HG03280 (cell line): ENCODE results near the gene FN1.
"Not testable (repeated sequence)": the region's sequence is repeated elsewhere in the genome, so short reads cannot be mapped to it uniquely, and the experiment has no call there.

ENCODE experiments used
- ATAC-seq: cut with Tn5 transposase; IDR thresholded peaks from one replicate; pipeline ENCODE4 v1.9.1; 2021; ENCODE audit warnings: mild to moderate bottlenecking, moderate library complexity; ENCODE audit not compliant: unreplicated experiment

The FN1 gene

DNA sequence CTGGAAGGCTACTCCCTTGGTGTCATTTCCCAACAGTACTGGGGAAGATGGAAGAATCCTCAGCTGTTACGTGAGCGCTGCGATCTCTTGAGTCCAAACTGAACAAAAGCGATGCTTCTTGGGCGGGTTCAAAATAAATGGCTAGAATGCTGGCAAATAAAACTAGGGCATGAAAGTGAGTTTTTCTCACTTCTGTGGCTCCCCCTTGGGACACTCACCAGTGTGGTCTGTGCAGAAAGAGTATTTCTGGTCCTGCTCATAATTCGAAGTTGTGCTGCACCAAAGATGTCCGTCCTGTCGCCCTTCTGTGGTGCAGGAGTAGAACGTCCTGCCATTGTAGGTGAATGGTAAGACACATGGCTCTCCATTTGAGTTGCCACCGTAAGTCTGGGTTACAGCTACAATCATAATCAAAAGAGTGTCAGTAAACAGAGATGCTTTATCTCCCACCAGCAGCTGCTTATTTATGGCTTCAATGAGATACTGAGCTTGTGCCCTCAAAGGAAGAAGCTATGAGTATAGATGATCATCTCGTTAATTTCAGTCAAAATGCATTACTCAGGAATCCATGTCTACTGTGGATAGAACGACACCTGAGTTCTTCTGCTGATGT lies 11.8 kb downstream of the FN1 start:
- ATAC-seq, result no peak

DNA sequence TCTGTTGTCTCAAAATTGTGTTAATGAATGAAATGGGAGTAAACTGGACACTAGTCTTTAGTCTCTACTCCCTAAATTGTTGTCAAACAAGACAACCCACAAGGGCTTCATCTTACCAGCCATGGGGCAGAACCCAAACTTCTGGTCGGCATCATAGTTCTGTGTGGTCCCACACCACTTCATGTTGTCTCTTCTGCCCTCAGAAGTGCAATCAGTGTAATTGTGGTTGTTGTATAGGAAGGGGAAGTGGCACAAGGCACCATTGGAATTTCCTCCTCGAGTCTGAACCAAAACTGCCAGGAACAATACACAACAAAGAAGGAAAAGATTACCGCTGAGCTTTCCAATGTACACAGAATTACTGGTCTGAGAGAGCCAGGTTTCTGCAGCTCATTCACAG lies 12.6 kb downstream of the FN1 start:
- ATAC-seq, result no peak

DNA sequence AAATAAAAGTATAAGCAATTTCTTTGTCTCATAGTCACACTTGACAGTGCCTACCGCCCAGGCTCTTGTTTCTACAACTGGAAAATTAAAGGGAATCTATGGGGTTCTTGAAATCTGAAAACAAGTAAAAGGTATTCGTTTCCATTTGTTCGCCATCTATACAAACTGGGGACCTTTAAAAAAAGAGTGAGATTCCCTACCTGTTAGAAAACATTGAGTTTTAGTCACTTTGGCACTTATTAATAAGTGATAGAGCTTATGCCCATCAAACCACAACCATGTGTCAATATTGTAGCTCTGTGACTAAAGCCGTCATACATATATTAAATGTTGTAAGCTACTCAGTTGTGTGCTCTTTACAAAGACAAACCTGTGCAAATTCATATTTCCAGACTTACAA lies 13.2 kb downstream of the FN1 start:
- no peak for ATAC-seq

DNA sequence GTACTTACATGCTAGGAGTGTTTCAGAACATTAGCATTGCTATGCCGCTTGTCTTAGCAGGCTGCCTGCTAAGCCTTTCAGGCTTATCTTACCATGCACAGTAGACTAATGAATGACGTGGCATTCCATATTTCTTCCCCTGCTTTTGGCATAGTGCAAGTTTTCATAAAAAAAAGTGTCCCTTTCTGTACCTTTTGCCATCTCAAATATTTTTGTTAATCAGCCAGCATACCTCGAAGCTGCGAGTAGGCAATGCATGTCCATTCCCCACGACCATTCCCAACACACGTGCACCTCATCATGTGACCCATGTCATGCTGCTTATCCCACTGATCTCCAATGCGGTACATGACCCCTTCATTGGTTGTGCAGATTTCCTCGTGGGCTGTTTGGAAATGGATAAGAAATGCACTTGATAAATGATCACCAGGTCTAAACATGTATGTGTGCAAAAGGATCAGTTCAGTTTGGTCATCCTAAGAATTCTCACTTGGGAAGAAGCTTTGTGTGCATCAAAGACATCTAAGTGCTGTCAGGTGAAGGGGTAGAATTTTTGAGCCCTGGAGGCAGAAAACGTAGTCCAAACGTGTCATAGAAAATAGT lies 13.9 kb downstream of the FN1 start:
- ATAC-seq, result no peak

DNA sequence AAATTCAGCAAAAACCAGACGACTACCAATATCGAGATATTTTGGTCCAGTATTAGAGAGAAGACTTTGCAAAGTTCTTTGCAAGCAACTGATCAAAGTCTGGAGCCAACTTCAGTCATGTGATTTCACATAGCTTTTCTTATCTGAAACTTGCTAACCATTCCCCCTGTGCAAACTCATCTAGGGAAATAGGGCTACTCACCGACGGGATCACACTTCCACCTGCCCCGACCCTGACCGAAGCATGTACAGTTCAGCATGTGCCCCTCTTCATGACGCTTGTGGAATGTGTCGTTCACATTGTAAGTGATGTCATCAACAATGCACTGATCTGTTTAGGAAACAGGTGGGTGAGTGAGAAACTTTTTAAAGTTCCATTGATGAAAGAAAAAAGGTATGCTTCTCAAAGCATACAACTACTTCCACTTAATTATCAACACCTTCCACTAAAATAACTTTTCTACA lies 15.4 kb downstream of the FN1 start:
- no peak for ATAC-seq

DNA sequence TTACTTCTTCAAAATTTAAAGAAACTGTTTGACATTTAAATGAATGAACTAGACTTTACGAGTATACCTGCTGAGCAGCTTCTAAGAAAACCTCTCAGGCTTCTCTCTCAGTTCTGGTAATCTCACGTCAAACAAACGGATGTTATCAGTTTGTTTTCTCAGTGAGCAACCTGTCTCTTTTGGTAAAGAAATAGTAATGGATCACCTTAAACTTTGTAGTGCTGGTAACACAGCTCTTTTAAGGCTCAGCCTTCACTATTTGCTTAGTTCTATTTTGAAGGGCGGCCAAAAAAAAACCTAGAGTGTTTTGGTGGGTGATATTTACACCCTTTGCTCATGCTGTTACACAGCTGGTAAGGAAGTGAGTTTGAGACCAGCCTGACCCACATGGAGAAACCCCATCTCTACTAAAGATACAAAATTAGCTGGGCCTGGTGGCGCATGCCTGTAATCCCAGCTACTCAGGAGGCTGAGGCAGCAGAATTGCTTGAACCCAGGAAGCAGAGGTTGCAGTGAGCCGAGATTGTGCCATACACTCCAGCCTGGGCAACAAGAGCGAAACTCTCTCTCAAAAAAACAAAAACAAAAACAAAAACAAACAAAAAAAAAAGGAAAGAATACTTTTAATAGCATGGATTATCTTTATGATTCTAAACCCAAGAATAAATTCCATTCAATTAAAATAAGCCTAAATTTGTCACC lies 15.9 kb downstream of the FN1 start:
- ATAC-seq, result no peak

DNA sequence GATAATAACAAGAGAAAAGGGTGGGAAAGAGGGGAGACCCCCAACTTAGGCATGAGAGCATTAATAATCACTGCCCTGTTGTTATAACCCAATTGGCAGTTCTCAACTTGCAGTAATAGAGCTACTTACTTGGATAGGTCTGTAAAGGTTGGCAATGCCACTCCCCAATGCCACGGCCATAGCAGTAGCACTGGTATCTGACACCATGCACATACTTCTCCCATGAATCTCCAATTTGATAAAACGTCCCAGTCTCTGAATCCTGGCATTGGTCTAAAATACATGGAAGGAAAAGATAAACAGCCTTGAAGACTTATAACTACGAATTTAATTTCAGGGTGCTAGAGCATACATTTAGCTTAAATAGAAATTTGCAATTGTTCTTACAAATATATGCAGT lies 16.8 kb downstream of the FN1 start:
- no peak for ATAC-seq

DNA sequence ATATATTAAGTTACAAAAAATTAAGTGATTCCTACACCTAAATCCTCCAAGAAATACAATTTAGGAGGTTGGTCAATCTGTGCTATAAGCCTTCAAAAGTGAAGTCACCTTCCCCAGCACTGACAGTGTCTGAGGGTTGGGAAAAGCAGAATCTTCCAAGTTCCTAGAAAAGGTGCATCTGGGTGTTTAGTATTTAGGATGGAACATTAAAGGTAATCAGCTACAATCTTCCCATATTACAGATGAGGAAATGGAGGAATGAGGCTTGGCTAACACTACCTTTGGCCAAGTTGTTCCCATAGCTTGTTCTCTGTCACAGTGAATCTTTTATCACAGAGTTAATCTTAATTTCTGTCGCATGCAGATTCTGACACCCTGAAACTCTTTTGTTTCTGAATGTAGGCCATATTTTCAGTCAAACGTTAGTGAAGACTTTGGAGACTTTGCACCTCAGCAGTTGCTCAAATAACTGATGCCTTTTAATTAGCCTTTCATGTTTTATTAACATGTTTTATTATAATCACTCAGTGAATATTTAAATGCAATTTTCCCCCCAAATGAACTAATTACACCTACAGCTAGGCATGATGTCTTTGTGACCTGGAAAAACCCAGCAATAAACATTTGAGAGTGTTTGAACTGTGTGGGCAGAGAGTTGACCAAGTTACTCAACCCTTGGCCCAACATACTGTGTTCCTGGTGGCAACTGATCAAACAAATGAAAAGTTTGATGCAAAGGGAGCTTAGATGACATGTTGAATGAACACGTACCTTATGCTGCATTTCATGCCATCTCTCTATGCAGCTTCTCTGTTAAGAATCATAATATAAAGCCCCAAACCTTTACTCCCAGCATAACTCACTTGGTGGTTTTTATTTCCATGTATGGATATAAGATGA lies 17.6 kb downstream of the FN1 start:
- ATAC-seq, result no peak

DNA sequence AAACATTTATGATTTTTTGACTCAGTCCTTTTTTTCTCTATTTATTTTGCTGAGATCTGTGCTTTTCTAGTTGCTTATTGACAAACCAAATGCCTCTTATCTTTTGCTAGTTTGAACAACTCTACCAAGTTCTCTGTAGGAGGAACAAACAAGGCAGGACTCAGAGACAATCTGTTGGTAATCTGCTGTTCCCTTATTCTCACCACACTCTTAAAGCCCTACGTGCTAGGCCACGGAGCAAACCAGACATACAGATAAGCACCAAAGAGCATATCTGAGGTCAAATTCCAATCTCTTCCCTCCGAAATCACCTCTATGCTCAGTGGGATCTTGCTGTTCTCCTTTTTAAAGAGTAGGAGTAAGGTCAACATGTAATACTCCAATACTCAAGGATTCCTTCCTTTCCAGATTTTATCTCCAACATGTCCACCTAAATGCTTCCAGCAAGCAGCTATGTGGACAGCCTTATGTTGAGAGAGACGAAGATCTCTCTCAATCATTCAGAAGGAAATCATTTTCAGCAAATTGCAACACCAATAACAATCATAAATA lies 18.4 kb downstream of the FN1 start:
- no peak for ATAC-seq

DNA sequence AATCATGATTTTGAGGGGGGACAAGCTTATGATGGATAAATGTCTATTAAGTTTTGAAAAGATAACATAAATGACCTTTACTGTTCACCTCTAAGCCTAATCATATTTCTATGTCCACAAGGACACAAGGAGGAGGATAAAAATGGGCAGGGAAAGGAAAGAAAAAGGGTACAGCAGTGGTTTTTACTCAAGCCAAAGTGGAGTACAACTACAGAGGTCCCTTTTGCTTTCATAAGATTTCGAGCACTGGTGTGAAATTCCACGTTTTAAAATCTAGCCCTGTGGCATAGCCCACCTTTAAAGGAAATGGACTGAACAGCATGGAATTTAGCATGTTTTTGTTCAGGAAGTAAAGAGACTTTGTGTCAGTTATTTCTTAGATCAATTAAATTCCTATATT lies 19.2 kb downstream of the FN1 start:
- no peak for ATAC-seq

DNA sequence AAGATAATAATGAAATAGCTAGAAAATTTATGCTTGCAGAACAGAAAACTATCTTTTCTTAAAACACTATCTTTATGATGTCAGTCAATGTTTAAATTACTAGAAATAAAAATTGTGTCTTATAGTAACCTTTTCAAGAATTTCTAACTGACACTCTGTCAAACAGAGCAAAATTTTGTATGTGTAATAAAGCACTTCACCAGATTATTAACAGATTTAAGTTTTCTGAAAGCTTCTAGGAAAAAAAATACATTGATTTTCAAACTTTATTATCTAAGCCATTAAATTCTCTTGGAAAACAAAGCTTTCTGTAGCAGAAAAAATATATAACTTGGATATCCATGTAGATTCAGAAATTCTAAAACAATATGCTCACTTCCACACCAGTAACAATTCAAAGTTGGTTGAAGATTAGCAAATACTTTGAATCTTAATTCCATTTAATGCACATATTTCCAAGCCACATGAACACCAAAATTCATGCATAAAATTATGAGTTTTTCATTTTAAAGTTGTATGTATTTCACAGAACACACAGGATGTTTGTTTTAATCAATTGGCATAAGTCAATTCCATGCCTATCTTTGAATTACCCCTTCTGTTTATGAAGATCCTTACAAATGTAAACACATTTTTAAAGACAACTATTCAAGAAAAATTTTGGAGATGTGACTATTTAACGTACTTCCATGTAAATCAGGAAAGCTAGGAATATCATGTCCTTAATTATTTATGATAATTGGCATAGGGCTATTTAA lies 19.9 kb downstream of the FN1 start:
- no peak for ATAC-seq

DNA sequence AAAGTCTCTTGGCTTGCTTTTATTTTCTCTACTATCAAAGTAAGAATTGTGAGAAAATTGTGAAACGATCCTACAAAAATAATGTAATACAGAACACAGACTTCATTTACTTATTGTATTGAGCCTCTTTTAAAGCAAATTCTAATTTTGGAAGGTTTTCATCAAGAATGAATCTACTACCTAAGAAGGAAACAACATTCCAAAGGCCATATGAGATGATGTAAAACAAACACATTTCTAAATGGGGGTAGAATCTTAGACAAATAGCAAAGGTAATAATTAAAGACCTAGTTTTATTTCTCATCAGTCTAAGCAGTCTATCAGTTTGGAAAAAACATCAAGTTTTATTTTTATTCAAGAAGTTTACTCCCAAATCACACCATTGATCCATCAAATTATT lies 20.6 kb downstream of the FN1 start:
- no peak for ATAC-seq

DNA sequence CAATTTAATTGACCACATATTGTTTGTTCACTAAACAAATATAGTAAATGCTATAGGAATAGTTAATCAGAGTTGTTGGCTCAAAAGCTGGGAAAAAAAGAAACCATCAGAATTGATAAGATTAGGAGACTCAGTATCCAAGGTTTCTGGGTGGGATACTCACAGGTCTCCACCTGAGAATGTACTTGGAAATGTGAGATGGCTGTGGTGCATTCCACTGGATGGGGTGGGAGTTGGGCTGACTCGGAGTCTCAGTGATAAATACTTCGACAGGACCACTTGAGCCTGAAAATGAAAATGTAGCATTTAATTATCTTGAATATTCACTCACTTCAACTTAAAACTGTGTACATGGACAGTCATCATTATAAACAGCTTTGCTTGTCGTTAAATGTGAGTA lies 21.2 kb downstream of the FN1 start:
- ATAC-seq, result no peak

DNA sequence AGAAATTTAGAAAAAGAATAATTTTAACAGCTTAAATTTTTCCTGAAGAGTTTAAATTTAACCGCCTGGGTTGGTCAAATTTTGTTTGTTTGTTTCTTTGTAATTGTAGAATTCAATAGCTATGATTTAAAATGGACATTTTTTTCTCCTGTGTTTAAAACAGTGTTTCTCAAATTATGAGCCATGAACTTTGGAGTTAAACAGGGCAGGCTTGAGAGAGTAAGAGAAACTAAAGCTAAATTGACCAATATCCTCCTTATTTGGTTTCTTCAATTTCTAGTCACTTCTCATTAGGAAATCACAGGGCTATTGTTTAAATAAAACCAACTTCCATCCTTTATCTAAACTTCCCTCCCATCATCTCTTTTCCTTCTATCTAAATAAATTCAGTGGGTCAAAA lies 21.9 kb downstream of the FN1 start:
- no peak for ATAC-seq

DNA sequence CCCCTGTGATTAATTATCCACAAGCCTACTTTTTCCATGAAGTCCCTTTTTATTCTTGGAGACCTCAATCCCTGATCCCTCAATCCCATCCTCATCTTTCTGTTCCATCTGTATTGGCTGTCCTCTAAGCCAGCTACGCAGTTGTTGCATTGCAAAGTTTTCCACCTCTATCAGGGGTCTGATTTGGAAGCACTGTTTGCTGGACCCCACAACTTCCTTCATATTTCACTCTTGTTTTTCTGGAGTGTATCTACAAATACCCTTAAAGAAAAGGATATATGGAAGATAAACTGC lies 22.4 kb downstream of the FN1 start:
- no peak for ATAC-seq

DNA sequence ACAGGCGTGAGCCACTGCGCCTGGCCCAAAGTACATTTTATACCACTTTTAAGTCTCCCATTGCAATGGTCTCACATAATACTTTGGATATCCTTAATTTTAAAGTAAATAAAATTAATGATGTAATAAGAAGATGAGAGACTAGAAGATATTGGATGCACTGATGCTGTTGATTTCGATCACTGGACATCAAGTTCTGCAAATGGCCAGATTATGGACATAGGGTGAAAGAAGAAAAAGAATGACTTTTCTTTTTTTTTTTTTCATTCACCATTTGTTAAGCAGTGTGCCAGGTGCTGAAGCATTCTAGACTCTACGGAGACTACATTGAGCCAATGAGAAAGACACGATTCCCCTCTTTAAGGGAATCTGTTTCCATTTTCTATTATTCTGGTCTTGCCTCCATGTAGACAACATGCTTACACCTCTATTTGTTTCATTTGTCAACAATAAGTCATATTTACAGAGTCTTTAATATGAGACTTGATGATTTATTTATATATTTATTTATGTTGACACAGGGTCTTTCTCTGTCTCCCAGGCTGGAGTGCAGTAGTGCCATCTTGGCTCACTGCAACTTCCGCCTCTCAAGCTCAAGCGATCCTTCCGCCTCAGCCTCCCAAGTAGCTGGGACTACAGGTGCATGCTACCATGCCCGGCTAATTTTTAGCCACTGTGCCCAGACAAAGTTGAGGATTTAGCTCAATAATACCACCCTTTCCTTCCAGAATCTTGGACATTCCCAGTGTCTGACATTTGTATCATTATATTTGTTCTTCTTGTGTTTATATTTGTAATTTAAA lies 23.7 kb downstream of the FN1 start:
- no peak for ATAC-seq

DNA sequence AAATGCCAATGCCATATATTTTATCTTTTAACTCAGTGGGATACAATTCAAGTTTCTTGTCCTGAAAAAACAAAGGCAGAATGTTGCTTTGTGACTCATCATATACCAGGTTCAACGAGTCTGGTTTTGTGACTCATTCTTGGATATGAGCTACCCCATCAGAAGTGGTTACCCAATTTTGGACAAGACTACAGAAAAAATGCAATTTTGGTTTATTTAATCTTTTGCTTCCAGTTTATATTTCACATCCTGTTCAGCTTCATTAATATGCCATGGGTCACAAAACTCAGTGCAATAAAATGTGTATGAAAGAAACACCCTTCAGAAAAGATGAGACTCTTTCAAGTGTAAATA lies 25.0 kb downstream of the FN1 start:
- ATAC-seq, result no peak

DNA sequence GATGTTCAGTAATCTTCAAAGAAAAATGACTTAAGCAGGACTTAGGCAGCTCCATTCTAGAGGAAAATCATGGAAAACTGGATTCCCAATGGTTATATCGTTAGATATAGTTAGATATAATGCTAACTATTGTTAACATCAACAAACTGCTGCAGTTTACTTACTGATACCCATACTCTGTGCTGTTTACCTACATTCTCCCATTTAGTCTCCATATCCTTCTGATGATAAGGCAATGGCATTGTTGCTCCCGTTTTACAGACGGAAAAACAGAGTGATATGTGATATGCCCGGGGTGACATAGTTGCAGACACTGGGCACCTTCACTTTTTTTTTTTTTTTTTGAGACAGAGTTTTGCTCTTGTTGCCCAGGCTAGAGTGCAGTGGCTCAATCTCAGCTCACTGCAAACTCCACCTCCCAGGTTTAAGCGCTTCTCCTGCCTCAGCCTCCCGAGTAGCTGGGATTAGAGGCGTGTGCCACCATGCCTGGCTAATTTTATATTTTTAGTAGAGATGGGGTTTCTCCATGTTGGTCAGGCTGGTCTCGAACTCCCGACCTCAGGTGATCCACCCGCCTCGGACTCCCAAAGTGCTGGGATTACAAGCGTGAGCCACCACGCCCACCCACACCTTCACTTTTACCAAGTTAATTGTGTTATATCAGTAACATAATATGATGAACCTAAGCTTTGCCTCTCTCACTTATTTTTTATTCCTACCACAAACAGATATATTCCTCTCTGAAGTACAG lies 25.5 kb downstream of the FN1 start:
- ATAC-seq, result not testable (repeated sequence)
